HepG2 (cell line): Measurements from ENCODE around the gene C21orf58.

Experiments used
- HIVEP1 ChIP-seq: sonication (generic); formaldehyde crosslinking; IDR thresholded peaks from 2 replicates; pipeline ENCODE4 v1.4.0; 2020; ENCODE audit warnings: mild to moderate bottlenecking, missing genetic modification reagents
- MXI1 ChIP-seq: IDR thresholded peaks from 3 replicates; pipeline ENCODE4 v1.6.1; 2012; ENCODE audit warnings: low read depth, low read length, inconsistent platforms, borderline replicate concordance
- RBM22 ChIP-seq: fragments of 200-400 bp; formaldehyde crosslinking; optimal IDR thresholded peaks from 2 replicates; pipeline ENCODE3; 2017; ENCODE audit warnings: mild to moderate bottlenecking, low read length, moderate library complexity
- STAG1 ChIP-seq: sonication (generic); formaldehyde crosslinking; IDR thresholded peaks from 2 replicates; pipeline ENCODE4 v1.4.0; 2020; ENCODE audit warnings: missing genetic modification reagents
- TOE1 ChIP-seq: sonication (generic); formaldehyde crosslinking; IDR thresholded peaks from 2 replicates; pipeline ENCODE4 v1.4.0; 2020; ENCODE audit warnings: mild to moderate bottlenecking, missing genetic modification reagents
- ZNF780A ChIP-seq: sonication (generic); formaldehyde crosslinking; IDR thresholded peaks from 2 replicates; pipeline ENCODE4 v1.8.0; 2022; ENCODE audit warnings: mild to moderate bottlenecking, missing genetic modification reagents, moderate library complexity
- ZNF891 ChIP-seq: sonication (generic); formaldehyde crosslinking; IDR thresholded peaks from 2 replicates; pipeline ENCODE4 v1.5.0; 2020; ENCODE audit warnings: mild to moderate bottlenecking, missing genetic modification reagents
- TF ChIP-seq, protein P1 (sequence below): IDR thresholded peaks from 2 replicates; pipeline ENCODE4 v1.6.1; 2016

DNA sequence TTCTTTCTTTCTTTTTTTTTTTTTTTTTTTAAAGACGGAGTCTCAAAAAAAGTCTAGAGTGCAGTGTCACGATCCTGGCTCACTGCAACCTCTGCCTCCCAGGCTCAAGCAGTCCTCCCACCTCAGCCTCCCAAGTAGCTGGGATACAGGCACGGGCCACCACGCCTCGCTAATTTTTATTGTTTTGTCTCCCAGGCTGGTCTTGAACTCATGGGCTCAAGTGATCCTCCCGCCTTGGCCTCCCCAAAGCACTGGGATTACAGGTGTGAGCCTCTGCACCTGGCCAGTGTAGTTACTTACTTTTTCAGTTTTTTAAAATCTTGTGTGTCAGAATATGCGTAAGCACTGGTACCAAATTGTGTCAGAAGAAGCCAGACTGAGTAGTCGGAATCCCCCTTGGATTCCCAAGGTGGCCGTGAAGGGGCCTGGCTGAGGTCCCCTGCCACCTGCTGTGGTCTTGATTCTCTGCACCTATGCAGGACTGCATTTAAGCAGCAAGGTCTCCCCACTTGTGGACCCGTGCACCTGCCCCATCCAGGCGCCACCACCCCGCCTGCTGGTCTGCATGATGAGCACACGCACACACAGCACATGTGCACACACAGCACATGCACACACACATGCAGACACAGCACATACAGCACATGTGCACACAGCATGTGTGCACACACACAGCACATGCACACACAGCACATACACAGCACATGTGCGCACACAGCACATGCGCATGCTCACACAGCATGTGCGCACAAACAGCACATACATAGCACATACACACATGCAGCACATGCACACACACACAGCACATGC, 47.7 kb upstream of the C21orf58 start:
- TF ChIP-seq, protein P1, sequence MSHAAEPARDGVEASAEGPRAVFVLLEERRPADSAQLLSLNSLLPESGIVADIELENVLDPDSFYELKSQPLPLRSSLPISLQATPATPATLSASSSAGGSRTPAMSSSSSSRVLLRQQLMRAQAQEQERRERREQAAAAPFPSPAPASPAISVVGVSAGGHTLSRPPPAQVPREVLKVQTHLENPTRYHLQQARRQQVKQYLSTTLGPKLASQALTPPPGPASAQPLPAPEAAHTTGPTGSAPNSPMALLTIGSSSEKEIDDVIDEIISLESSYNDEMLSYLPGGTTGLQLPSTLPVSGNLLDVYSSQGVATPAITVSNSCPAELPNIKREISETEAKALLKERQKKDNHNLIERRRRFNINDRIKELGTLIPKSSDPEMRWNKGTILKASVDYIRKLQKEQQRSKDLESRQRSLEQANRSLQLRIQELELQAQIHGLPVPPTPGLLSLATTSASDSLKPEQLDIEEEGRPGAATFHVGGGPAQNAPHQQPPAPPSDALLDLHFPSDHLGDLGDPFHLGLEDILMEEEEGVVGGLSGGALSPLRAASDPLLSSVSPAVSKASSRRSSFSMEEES (CRISPR knock-in tag), result no peak
- no peak for TF ChIP-seq ZNF780A (CRISPR knock-in tag)
- TF ChIP-seq STAG1 (CRISPR knock-in tag), result no peak
- TF ChIP-seq ZNF891, result no peak
- TF ChIP-seq TOE1 (CRISPR knock-in tag), result no peak
- no peak for TF ChIP-seq HIVEP1 (CRISPR knock-in tag)
- TF ChIP-seq RBM22, result no peak
- no peak for TF ChIP-seq MXI1
